ENCODE results near the gene RFPL3. TPM values are rescaled to one million over a fixed set of nuclear protein-coding genes. Genes with fewer than 3 reads are reported as not detected.

RFPL3 gene
- polyA plus RNA-seq, 3 donors, result not detected

Other genes with a start within 250 kb of the RFPL3 start
- gene C22orf42, start 198.6 kb upstream of the RFPL3 start, polyA plus RNA-seq (ENCODE audit: insufficient read length in 3 of 3), result not detected
- 1 to 10 TPM in 1 of 3 donors, under 1 TPM in 2; 0.28 to 1.0 (median 0.73) TPM for gene RFPL2, start 152.8 kb upstream of the RFPL3 start, polyA plus RNA-seq (ENCODE audit: insufficient read length in 3 of 3)
- gene SLC5A4, start 102.5 kb upstream of the RFPL3 start, polyA plus RNA-seq (ENCODE audit: insufficient read length in 3 of 3), result 1 to 10 TPM in 2 of 3 donors, under 1 TPM in 1; 0.81 to 2.1 (median 1.2) TPM
- 100 to 1,000 TPM; 110 to 113 (median 111) TPM for gene RTCB, start 54.4 kb downstream of the RFPL3 start, polyA plus RNA-seq (ENCODE audit: insufficient read length in 3 of 3)
- gene BPIFC, start 106.6 kb downstream of the RFPL3 start, polyA plus RNA-seq (ENCODE audit: insufficient read length in 3 of 3), result not detected
- gene FBXO7, start 116.9 kb downstream of the RFPL3 start, polyA plus RNA-seq (ENCODE audit: insufficient read length in 3 of 3), result 100 to 1,000 TPM; 109 to 111 (median 110) TPM